GM21737 (cell line): Measurements from ENCODE around the gene CDK8.
A peak's percentile ranks its signal among the peaks of the same experiment; 100 is the strongest.
"Not testable (repeated sequence)": the region's sequence is repeated elsewhere in the genome, so short reads cannot be mapped to it uniquely, and the experiment has no call there.

Experiments
- ATAC-seq: cut with Tn5 transposase; IDR thresholded peaks from one replicate; pipeline ENCODE4 v1.9.1; 2021; ENCODE audit warnings: mild to moderate bottlenecking, moderate library complexity; ENCODE audit not compliant: unreplicated experiment

The CDK8 gene

GRCh38 chr13:26252006-26252405 is 1.9 kb upstream of the CDK8 start:
- not testable (repeated sequence) for ATAC-seq

- no peak for ATAC-seq
Observed at GRCh38 chr13:26253262-26253786, 605 bp upstream of the CDK8 start.

GRCh38 chr13:26254583-26255111 is 718 bp downstream of the CDK8 start:
- ATAC-seq: peak; percentile 35

GRCh38 chr13:26255115-26255514 is 1.2 kb downstream of the CDK8 start:
- no peak for ATAC-seq

GRCh38 chr13:26255691-26256277 is 1.9 kb downstream of the CDK8 start:
- ATAC-seq: no peak

GRCh38 chr13:26257049-26257448 is 3.1 kb downstream of the CDK8 start:
- ATAC-seq: no peak

- no peak for ATAC-seq
Observed at GRCh38 chr13:26259634-26260033, 5.7 kb downstream of the CDK8 start.

GRCh38 chr13:26262156-26262555 is 8.2 kb downstream of the CDK8 start:
- ATAC-seq: no peak

GRCh38 chr13:26266311-26266710 is 12.4 kb downstream of the CDK8 start:
- no peak for ATAC-seq

- ATAC-seq: no peak
Observed at GRCh38 chr13:26270707-26271106, 16.8 kb downstream of the CDK8 start.

GRCh38 chr13:26272621-26273020 is 18.7 kb downstream of the CDK8 start:
- ATAC-seq: no peak

GRCh38 chr13:26280295-26280694 is 26.4 kb downstream of the CDK8 start:
- no peak for ATAC-seq

- ATAC-seq: no peak
Observed at GRCh38 chr13:26280822-26281221, 26.9 kb downstream of the CDK8 start.

- ATAC-seq: not testable (repeated sequence)
Observed at GRCh38 chr13:26285911-26286310, 32.0 kb downstream of the CDK8 start.

- ATAC-seq: not testable (repeated sequence)
Observed at GRCh38 chr13:26288838-26289237, 34.9 kb downstream of the CDK8 start.

GRCh38 chr13:26295812-26296211 is 41.9 kb downstream of the CDK8 start:
- ATAC-seq: no peak

- no peak for ATAC-seq
Observed at GRCh38 chr13:26299168-26299750, 45.3 kb downstream of the CDK8 start.

- ATAC-seq: no peak
Observed at GRCh38 chr13:26300140-26300539, 46.2 kb downstream of the CDK8 start.

GRCh38 chr13:26305676-26306075 is 51.7 kb downstream of the CDK8 start:
- ATAC-seq: no peak

GRCh38 chr13:26307701-26308100 is 53.8 kb downstream of the CDK8 start:
- no peak for ATAC-seq

- no peak for ATAC-seq
Observed at GRCh38 chr13:26308250-26308649, 54.3 kb downstream of the CDK8 start.

GRCh38 chr13:26308836-26309235 is 54.9 kb downstream of the CDK8 start:
- ATAC-seq: no peak
